A673 (cell line): ENCODE data around the gene ZNFX1. TPM values are rescaled to one million over a fixed set of nuclear protein-coding genes. Genes with fewer than 3 reads are reported as not detected.

ENCODE experiments used
- BruUV-seq: library from RNA; stranded (reverse); fragments of 400-500 nt; replicated peaks from 2 replicates; lab custom pipeline; 2021; lab: Mats Ljungman, UMichigan
- CTCF ChIA-PET: fragments of 300-600 bp; sonication (Branson Sonifier 250); formaldehyde crosslinking; loops from one replicate; lab custom pipeline; 2022; ENCODE audit warnings: antibody characterized with exemption; lab: Charles Lee
- POLR2A ChIA-PET: fragments of 300-600 bp; sonication (Branson Sonifier 250); formaldehyde crosslinking; loops from one replicate; lab custom pipeline; 2022; ENCODE audit warnings: antibody characterized with exemption; ENCODE audit not compliant: low non-redundant PET; lab: Charles Lee
- DNase-seq: peaks from one replicate; pipeline ENCODE4 v3.0.0-alpha.2; 2015; ENCODE audit warnings: low spot score
- H3K27ac ChIP-seq: fragments of 200-600 bp; sonication (generic); 2 replicates; pipeline ENCODE4 v1.5.1; 2016; ENCODE audit warnings: mixed run types, low read depth, mild to moderate bottlenecking, mixed read lengths, antibody characterized with exemption, low read length; ENCODE audit not compliant: poor library complexity, severe bottlenecking
- H3K27me3 ChIP-seq: fragments of 200-600 bp; sonication (generic); replicated peaks from 2 replicates; pipeline ENCODE4 v1.6.1; 2017; ENCODE audit warnings: mixed run types, low read depth, mild to moderate bottlenecking, mixed read lengths, antibody characterized with exemption, low read length; ENCODE audit not compliant: insufficient read depth, poor library complexity
- H3K36me3 ChIP-seq: fragments of 200-600 bp; sonication (generic); 2 replicates; pipeline ENCODE4 v1.6.1; 2016; ENCODE audit warnings: mixed run types, mild to moderate bottlenecking, mixed read lengths, antibody characterized with exemption, low read length; ENCODE audit not compliant: insufficient read depth, poor library complexity, severe bottlenecking
- H3K4me1 ChIP-seq: fragments of 200-600 bp; sonication (generic); 2 replicates; pipeline ENCODE4 v1.6.1; 2017; ENCODE audit warnings: mixed run types, mild to moderate bottlenecking, mixed read lengths, antibody characterized with exemption, low read length; ENCODE audit not compliant: insufficient read depth, poor library complexity, severe bottlenecking
- H3K4me3 ChIP-seq: fragments of 200-600 bp; sonication (generic); 2 replicates; pipeline ENCODE4 v1.5.1; 2016; ENCODE audit warnings: low read depth, mixed run types, mild to moderate bottlenecking, mixed read lengths, low read length; ENCODE audit not compliant: poor library complexity, severe bottlenecking
- H3K9me3 ChIP-seq: fragments of 200-600 bp; sonication (generic); 2 replicates; pipeline ENCODE4 v1.6.1; 2016; ENCODE audit warnings: mixed run types, low read depth, mild to moderate bottlenecking, mixed read lengths, antibody characterized with exemption, low read length; ENCODE audit not compliant: poor library complexity, severe bottlenecking
- CTCF ChIP-seq: fragments of 300-800, 200-600 bp; sonication (generic); conservative IDR thresholded peaks from 2 replicates; pipeline ENCODE4 v1.5.1; 2017; ENCODE audit warnings: low read depth, mild to moderate bottlenecking, antibody characterized with exemption, low read length, moderate library complexity, mixed read lengths
- EZH2 ChIP-seq: fragments of 200-600 bp; sonication (generic); IDR thresholded peaks from 2 replicates; pipeline ENCODE4 v1.6.1; 2017; ENCODE audit warnings: borderline replicate concordance, low read depth, mild to moderate bottlenecking, mixed read lengths, antibody characterized with exemption, low read length; ENCODE audit not compliant: poor library complexity, severe bottlenecking
- intact Hi-C: fragments of 100-400 bp; cut with micrococcal nuclease; formaldehyde crosslinking; loops from one replicate; pipeline ENCODE4 v1.10.0; 2022; ENCODE audit not compliant: unreplicated experiment
- total RNA-seq: library from RNA; stranded (reverse); gene quantifications from 2 replicates; pipeline ENCODE4 v1.2.3, GENCODE V29; 2021

ZNFX1 gene
- total RNA-seq, 1 experiment from 2014 or later, result 19.0 TPM

- no peaks in the 10 kb centered on the region for H3K9me3 ChIP-seq
- peaks cover 35% of the 10 kb centered on the region for H3K27me3 ChIP-seq
- no peaks in the 10 kb centered on the region for H3K4me1 ChIP-seq
- ChIA-PET POLR2A (no interaction called here), CTCF (no interaction called here)
- H3K4me3 ChIP-seq, result no peak overlapping the region
- no TSS peak for BruUV-seq
- TF ChIP-seq EZH2 (no peak), CTCF (no peak)
- DNase-seq, result no peak
- H3K27ac ChIP-seq, result no peak overlapping the region
- H3K36me3 ChIP-seq, result no peaks in the 10 kb centered on the region
- intact Hi-C loops, result no loop called here
Observed at GRCh38 chr20:49312661-49313060, 34.8 kb upstream of the ZNFX1 start.

GRCh38 chr20:49310705-49311104, 32.8 kb upstream of the ZNFX1 start:
- no TSS peak for BruUV-seq
- ChIA-PET CTCF (no interaction called here), POLR2A (no interaction called here)
- Histone ChIP-seq H3K27ac (no peak overlapping the region), H3K36me3 (no peaks in the 10 kb centered on the region), H3K9me3 (no peaks in the 10 kb centered on the region), H3K27me3 (peaks cover 15% of the 10 kb centered on the region), H3K4me1 (no peaks in the 10 kb centered on the region), H3K4me3 (no peak overlapping the region)
- TF ChIP-seq EZH2 (no peak), CTCF (no peak)
- no peak for DNase-seq
- intact Hi-C loops, result no loop called here

- ChIA-PET POLR2A (no interaction called here), CTCF (no interaction called here)
- intact Hi-C loops, result no loop called here
- BruUV-seq, result no TSS peak
- Histone ChIP-seq H3K27ac (no peak overlapping the region), H3K36me3 (no peaks in the 10 kb centered on the region), H3K9me3 (no peaks in the 10 kb centered on the region), H3K4me1 (no peaks in the 10 kb centered on the region), H3K4me3 (no peak overlapping the region), H3K27me3 (no peaks in the 10 kb centered on the region)
- TF ChIP-seq EZH2, result no peak
- TF ChIP-seq CTCF, result no peak
- no peak for DNase-seq
Observed at GRCh38 chr20:49308875-49309274, 31.0 kb upstream of the ZNFX1 start.
